Caco-2 (cell line): ENCODE data around the gene SPP1. TPM values are rescaled to one million over a fixed set of nuclear protein-coding genes. Genes with fewer than 3 reads are reported as not detected.

Experiments used
- BruUV-seq: library from RNA; stranded (reverse); fragments of 400-500 nt; replicated peaks from 2 replicates; lab custom pipeline; 2021; lab: Mats Ljungman, UMichigan
- CTCF ChIA-PET: fragments of 300-600 bp; sonication (Branson Sonifier 250); formaldehyde crosslinking; loops from one replicate; lab custom pipeline; 2022; ENCODE audit warnings: antibody characterized with exemption; lab: Charles Lee
- POLR2A ChIA-PET: fragments of 300-600 bp; sonication (Branson Sonifier 250); formaldehyde crosslinking; loops from one replicate; lab custom pipeline; 2022; ENCODE audit warnings: antibody characterized with exemption; lab: Charles Lee
- DNase-seq, 2 experiments: peaks; one replicate each; pipeline versions ENCODE4 v3.0.0 to v3.0.0-alpha.2; 2020 to 2022
- H3K27me3 ChIP-seq: replicated peaks from 2 replicates; pipeline ENCODE4 v1.6.0; 2011; ENCODE audit warnings: low read length; ENCODE audit not compliant: control insufficient read depth, insufficient read depth
- H3K36me3 ChIP-seq: 2 replicates; pipeline ENCODE4 v1.5.1; 2011; ENCODE audit warnings: low read length; ENCODE audit not compliant: control insufficient read depth, insufficient read depth
- H3K4me1 ChIP-seq: fragments of 250-450 bp; sonication (Bioruptor Pico); 2 replicates; pipeline ENCODE4 v1.5.1; 2020; ENCODE audit warnings: mild to moderate bottlenecking
- H3K4me3 ChIP-seq: 2 replicates; pipeline ENCODE4 v1.5.1; 2011; ENCODE audit warnings: low read depth, mild to moderate bottlenecking, control low read depth, low read length
- H3K9me3 ChIP-seq: fragments of 250-450 bp; sonication (Bioruptor Pico); 2 replicates; pipeline ENCODE4 v1.5.1; 2020; ENCODE audit warnings: mild to moderate bottlenecking, moderate library complexity
- H3K27ac Mint-ChIP-seq: one replicate; pipeline ENCODE4 v1.8.0; 2022; ENCODE audit warnings: mixed read lengths; ENCODE audit not compliant: unreplicated experiment
- H3K27me3 Mint-ChIP-seq: one replicate; pipeline ENCODE4 v1.8.0; 2022; ENCODE audit warnings: mixed read lengths; ENCODE audit not compliant: insufficient read depth, unreplicated experiment
- H3K36me3 Mint-ChIP-seq: one replicate; pipeline ENCODE4 v1.8.0; 2022; ENCODE audit warnings: mild to moderate bottlenecking, mixed read lengths; ENCODE audit not compliant: insufficient read depth, unreplicated experiment
- H3K4me1 Mint-ChIP-seq: one replicate; pipeline ENCODE4 v1.8.0; 2022; ENCODE audit warnings: low read depth, mixed read lengths; ENCODE audit not compliant: unreplicated experiment
- H3K4me3 Mint-ChIP-seq: one replicate; pipeline ENCODE4 v1.8.0; 2022; ENCODE audit warnings: mild to moderate bottlenecking, moderate library complexity, mixed read lengths; ENCODE audit not compliant: unreplicated experiment
- H3K9me3 Mint-ChIP-seq: one replicate; pipeline ENCODE4 v1.8.0; 2022; ENCODE audit warnings: mixed read lengths; ENCODE audit not compliant: unreplicated experiment
- CTCF ChIP-seq, 2 experiments: fragments of 200-600 bp in 1 of 2; IDR thresholded peaks; 1 replicate in 1 of 2; 2 replicates in 1 of 2; pipeline versions ENCODE4 v1.5.1 to v1.8.0; 2011 to 2022; ENCODE audit warnings: antibody characterized with exemption in 1 of 2, control low read depth in 1 of 2, inconsistent platforms in 1 of 2, low read depth in 1 of 2, low read length in 1 of 2, mild to moderate bottlenecking in 1 of 2, moderate library complexity in 1 of 2; ENCODE audit not compliant: insufficient read depth in 1 of 2, severe bottlenecking in 1 of 2, unreplicated experiment in 1 of 2
- intact Hi-C: fragments of 100-400 bp; cut with micrococcal nuclease; formaldehyde crosslinking; loops from one replicate; pipeline ENCODE4 v1.10.0; 2022; ENCODE audit not compliant: unreplicated experiment
- total RNA-seq: library from RNA; stranded (reverse); gene quantifications from 2 replicates; pipeline ENCODE4 v1.2.3, GENCODE V29; 2022

Gene SPP1
- total RNA-seq, 1 experiment from 2014 or later: 0.77 TPM

- CTCF ChIA-PET: no interaction called here
- no TSS peak for BruUV-seq
- Histone ChIP-seq H3K36me3 (no peaks in the 10 kb centered on the region), H3K4me3 (no peak overlapping the region), H3K9me3 (no peaks in the 10 kb centered on the region), H3K4me1 (no peaks in the 10 kb centered on the region), H3K27me3 (no peaks in the 10 kb centered on the region)
- POLR2A ChIA-PET: no interaction called here
- no peaks in the 10 kb centered on the region for H3K27me3 Mint-ChIP-seq
- H3K27ac Mint-ChIP-seq: no peak overlapping the region
- no peaks in the 10 kb centered on the region for H3K4me1 Mint-ChIP-seq
- no peak for TF ChIP-seq CTCF (IDR thresholded peaks at IDR 0.05; ENCODE audit: insufficient read depth in 1 of 2, low read depth in 1 of 2, low read length in 1 of 2, severe bottlenecking in 1 of 2, unreplicated experiment in 1 of 2)
- no peaks in the 10 kb centered on the region for H3K9me3 Mint-ChIP-seq
- intact Hi-C loops: no loop called here
- no peak for DNase-seq
- H3K36me3 Mint-ChIP-seq: no peaks in the 10 kb centered on the region
- H3K4me3 Mint-ChIP-seq: no peak overlapping the region
Measured at GRCh38 chr4:87962398-87963146, 12.9 kb upstream of the SPP1 start.

- no peak overlapping the region for H3K27ac Mint-ChIP-seq
- Histone ChIP-seq H3K9me3 (no peaks in the 10 kb centered on the region), H3K4me1 (no peaks in the 10 kb centered on the region), H3K36me3 (no peaks in the 10 kb centered on the region), H3K27me3 (no peaks in the 10 kb centered on the region), H3K4me3 (no peak overlapping the region)
- H3K4me3 Mint-ChIP-seq: no peak overlapping the region
- no peaks in the 10 kb centered on the region for H3K27me3 Mint-ChIP-seq
- no TSS peak for BruUV-seq
- no peaks in the 10 kb centered on the region for H3K36me3 Mint-ChIP-seq
- H3K4me1 Mint-ChIP-seq: no peaks in the 10 kb centered on the region
- no peaks in the 10 kb centered on the region for H3K9me3 Mint-ChIP-seq
- intact Hi-C loops: no loop called here
- CTCF ChIA-PET: no interaction called here
- no peak for DNase-seq
- TF ChIP-seq CTCF (IDR thresholded peaks at IDR 0.05; ENCODE audit: insufficient read depth in 1 of 2, low read depth in 1 of 2, low read length in 1 of 2, severe bottlenecking in 1 of 2, unreplicated experiment in 1 of 2): no peak
- POLR2A ChIA-PET: no interaction called here
Measured at GRCh38 chr4:87965501-87965975, 10.0 kb upstream of the SPP1 start.

- Mint-ChIP-seq H3K9me3 (no peaks in the 10 kb centered on the region), H3K4me3 (no peak overlapping the region), H3K36me3 (no peaks in the 10 kb centered on the region), H3K27me3 (no peaks in the 10 kb centered on the region), H3K27ac (no peak overlapping the region), H3K4me1 (no peaks in the 10 kb centered on the region)
- H3K27me3 ChIP-seq: no peaks in the 10 kb centered on the region
- CTCF ChIA-PET: no interaction called here
- H3K4me1 ChIP-seq: no peaks in the 10 kb centered on the region
- no TSS peak for BruUV-seq
- H3K36me3 ChIP-seq: no peaks in the 10 kb centered on the region
- H3K4me3 ChIP-seq: no peak overlapping the region
- intact Hi-C loops: no loop called here
- H3K9me3 ChIP-seq: no peaks in the 10 kb centered on the region
- POLR2A ChIA-PET: no interaction called here
- DNase-seq: no peak
- TF ChIP-seq CTCF (IDR thresholded peaks at IDR 0.05; ENCODE audit: insufficient read depth in 1 of 2, low read depth in 1 of 2, low read length in 1 of 2, severe bottlenecking in 1 of 2, unreplicated experiment in 1 of 2): no peak
Measured at GRCh38 chr4:87966095-87966496, 9.4 kb upstream of the SPP1 start.
